ENCODE results near the gene TALDO1.

Gene TALDO1

DNA sequence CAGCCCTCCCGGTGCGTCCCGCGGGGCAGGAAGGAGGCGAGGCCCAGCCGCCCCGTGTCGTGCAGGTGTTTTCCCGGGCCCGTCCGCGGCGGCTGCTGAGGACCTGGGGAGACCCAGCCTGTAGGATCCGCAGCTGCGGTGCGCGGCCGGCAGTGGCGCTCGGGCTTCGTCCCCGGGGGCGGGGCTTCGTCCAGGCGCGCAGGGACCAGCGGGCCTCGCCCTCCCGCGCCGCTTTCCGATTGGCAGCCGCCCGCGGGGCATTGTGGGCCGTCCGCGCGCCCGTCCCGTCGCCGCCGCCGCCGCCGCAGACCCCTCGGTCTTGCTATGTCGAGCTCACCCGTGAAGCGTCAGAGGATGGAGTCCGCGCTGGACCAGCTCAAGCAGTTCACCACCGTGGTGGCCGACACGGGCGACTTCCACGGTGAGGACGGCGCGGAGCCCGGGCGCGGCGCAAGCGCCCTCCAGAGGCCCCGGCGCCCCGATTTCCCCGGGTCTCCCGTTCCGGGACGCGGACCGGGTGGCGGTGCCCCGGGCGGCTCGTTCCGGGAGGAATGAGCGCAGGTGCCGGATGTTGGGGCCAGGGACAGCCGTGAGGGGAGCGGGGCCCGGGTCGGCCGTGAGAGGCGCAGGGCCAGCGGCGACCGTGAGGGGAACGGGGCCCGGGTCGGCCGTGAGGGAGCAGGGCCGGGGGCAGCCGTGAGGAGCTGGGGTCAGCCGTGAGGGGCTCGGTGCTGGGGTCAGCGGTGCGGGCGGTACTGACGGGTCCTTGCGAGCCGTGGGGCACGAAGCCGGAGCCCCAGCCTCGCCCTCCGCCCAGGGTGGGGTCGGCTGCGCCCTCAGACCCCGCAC lies at the start of gene TALDO1:
TALDO1 (plus strand) TSS at position 307 of the 849 bp plus-strand sequence; CDS start at position 325, 18 bp downstream.
- peak; percentile 87 for DNase-seq

DNA sequence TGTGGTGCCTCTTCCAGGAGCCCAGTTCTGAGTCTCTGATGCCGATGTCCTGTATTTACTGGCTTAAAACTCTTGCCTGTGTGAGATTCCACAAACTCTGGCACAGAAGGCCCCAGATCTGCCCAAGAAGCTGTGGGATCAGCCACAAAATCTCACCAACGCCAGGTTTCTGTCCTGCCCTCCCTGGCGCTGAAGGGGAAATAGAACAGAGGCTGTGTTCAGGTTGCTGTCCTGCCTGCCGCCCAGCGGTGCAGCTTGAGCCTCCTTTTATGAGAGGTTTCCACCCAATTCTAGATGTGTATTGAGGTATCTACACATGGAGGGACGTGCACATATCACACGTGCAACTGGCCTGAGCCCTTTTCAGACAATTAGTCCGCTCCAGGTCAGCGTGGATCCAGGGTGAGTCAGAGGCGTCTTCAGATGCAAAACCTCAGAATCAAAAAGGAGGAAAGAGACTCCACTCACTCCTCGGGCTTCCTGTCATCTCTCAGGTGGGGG lies 49.4 kb upstream of the TALDO1 start:
- no peak for DNase-seq

GRCh38 chr11:698493-699115 lies 48.7 kb upstream of the TALDO1 start:
- no peak for DNase-seq

DNA sequence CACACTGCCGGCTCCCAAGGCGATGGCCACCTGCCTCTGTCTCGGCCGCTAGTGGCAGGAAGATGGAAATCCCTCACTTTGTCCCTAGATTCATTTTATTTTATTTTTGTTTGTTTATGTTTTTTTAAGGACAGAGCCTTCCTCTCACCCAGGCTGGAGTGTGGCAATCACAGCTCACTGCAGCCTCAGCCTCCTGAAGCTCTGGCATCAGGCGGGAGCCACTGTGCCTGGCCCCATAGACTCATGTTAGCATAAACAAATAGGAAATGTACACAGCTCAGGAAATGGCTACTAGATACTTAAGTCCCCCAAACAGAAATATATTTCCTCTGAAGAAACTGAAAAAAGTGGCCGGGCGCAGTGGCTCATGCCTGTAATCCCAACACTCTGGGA lies 48.2 kb upstream of the TALDO1 start:
- DNase-seq, result no peak

GRCh38 chr11:699753-700152 lies 47.5 kb upstream of the TALDO1 start:
- no peak for DNase-seq

GRCh38 chr11:701741-702461 lies 45.4 kb upstream of the TALDO1 start:
- no peak for DNase-seq

- no peak for DNase-seq
These were observed 44.5 kb upstream of the TALDO1 start for GRCh38 chr11:702462-703461.

- no peak for DNase-seq
These were observed 43.8 kb upstream of the TALDO1 start for GRCh38 chr11:703506-703905.

DNA sequence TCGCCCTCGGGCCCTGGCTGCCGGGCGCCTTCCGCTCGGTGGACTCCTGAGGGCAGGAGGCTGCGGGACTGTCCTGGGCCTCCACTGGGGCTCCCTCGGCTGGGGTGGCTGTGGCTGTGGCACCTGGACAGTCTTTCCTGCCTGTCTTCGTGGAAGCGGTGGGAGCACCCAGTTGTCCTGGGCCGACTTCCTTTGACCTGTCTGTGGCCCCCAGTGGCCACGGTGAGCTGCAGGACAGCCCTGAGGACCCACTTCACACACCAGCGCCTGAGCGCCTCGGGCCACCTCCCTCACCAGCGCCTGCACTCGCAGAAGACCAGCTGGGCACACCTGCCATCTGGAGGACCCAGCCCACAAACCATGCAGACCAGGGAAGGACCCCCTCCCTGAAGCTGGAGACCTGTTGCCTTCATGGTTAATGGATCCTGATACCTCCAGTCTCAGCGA lies 43.0 kb upstream of the TALDO1 start:
- no peak for DNase-seq

GRCh38 chr11:704781-705645 lies 42.3 kb upstream of the TALDO1 start:
- DNase-seq, result no peak

GRCh38 chr11:705646-706438 lies 41.4 kb upstream of the TALDO1 start, which contains the start of gene EPS8L2:
EPS8L2 (plus strand) TSS chr11:706231; CDS start chr11:709408, 3,177 bp downstream.
- no peak for DNase-seq

DNA sequence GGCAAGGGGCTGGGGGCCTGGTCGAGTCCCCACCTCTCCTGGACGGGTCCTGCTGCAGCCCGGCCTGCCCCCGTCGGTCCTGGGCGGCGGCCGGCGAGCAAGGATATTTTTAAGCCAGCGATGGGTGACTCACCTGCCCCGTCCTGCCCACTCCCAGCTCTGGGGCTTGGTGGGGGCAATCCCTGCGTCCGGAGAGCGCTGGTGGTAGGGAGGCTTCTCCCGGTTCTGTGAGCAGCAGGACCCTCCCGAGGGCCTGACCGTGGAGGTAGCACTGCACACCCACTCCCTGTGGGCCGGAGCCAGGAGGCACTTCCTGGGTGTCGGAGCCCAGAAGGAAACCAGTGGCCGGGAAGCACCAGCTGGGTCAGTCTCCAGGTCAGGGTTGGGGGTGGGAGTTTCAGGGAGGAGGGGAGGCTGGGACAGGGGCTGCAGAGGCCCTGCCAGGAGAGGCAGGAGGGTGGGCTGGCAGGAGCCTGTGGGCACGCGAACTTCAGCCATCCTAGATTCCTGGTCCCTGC lies 40.8 kb upstream of the TALDO1 start:
- DNase-seq, result no peak

GRCh38 chr11:706957-707816 lies 40.1 kb upstream of the TALDO1 start:
- DNase-seq, result no peak

- DNase-seq, result no peak
These were observed 39.3 kb upstream of the TALDO1 start for GRCh38 chr11:707817-708420.

DNA sequence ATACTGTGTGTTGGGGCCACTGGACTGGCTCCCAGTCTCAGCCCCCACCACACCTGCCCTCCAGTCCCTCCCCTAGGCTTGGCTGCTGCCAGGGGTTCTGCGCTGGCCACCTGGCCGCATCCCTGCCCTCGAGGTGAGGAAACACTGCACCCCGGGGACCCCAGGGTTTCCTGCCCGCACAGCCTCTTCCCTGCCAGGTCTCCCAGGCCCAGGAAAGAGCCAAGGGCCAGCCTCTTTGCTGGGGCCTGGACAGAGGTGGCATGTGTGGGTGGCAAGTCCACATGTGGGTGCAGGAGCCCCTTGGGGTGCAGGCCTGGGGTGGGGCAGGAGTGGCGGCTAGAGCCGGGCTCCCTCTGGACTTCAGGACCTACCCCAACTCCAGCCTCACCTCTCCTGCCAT lies 38.8 kb upstream of the TALDO1 start:
- DNase-seq, result no peak

- no peak for DNase-seq
These were observed 37.9 kb upstream of the TALDO1 start for GRCh38 chr11:709109-709997.

- no peak for DNase-seq
These were observed 32.8 kb upstream of the TALDO1 start for GRCh38 chr11:714436-714835.
